Stimulated activated CD4-positive, alpha-beta T cell treated with anti-CD3 and anti-CD28 coated beads, Interleukin-2, amount 100 ng/mL, for 48 hours (primary cell): ENCODE measurements around the gene TMPRSS15.

Source experiments
- DNase-seq, 2 donors: peaks; one replicate each; pipeline ENCODE4 v3.0.0-alpha.2; 2020

The TMPRSS15 gene

GRCh38 chr21:18235545-18235944 is 168.0 kb downstream of the TMPRSS15 start:
- DNase-seq, result no peak

- no peak for DNase-seq
Observed at GRCh38 chr21:18228060-18228739, 175.4 kb downstream of the TMPRSS15 start.

- DNase-seq, result no peak
Observed at GRCh38 chr21:18222346-18222745, 181.2 kb downstream of the TMPRSS15 start.

GRCh38 chr21:18220498-18220897 is 183.1 kb downstream of the TMPRSS15 start:
- DNase-seq, result no peak
